ENCODE data around the gene LMF1.
"Not testable (repeated sequence)": the region's sequence is repeated elsewhere in the genome, so short reads cannot be mapped to it uniquely, and the experiment has no call there.

LMF1 gene

GRCh38 chr16:868846-869822, 101.7 kb downstream of the LMF1 start:
- no peaks in the 10 kb centered on the region for H3K4me1 Mint-ChIP-seq (ENCODE audit: low read depth)
- no peaks in the 10 kb centered on the region for H3K27me3 Mint-ChIP-seq (ENCODE audit: low read depth)
- H3K4me3 Mint-ChIP-seq: no peak overlapping the region
- no peak overlapping the region for H3K27ac Mint-ChIP-seq
- no peaks in the 10 kb centered on the region for H3K9me3 Mint-ChIP-seq
- no peaks in the 10 kb centered on the region for H3K36me3 Mint-ChIP-seq (ENCODE audit: low read depth)

GRCh38 chr16:868386-868755, 102.4 kb downstream of the LMF1 start:
- H3K27me3 Mint-ChIP-seq (ENCODE audit: low read depth): no peaks in the 10 kb centered on the region
- H3K4me3 Mint-ChIP-seq: no peak overlapping the region
- H3K27ac Mint-ChIP-seq: no peak overlapping the region
- H3K9me3 Mint-ChIP-seq: no peaks in the 10 kb centered on the region
- H3K36me3 Mint-ChIP-seq (ENCODE audit: low read depth): no peaks in the 10 kb centered on the region
- H3K4me1 Mint-ChIP-seq (ENCODE audit: low read depth): no peaks in the 10 kb centered on the region

GRCh38 chr16:867421-868385, 103.1 kb downstream of the LMF1 start:
- no peaks in the 10 kb centered on the region for H3K4me1 Mint-ChIP-seq (ENCODE audit: low read depth)
- no peak overlapping the region for H3K27ac Mint-ChIP-seq
- H3K36me3 Mint-ChIP-seq (ENCODE audit: low read depth): no peaks in the 10 kb centered on the region

GRCh38 chr16:866252-866896, 104.4 kb downstream of the LMF1 start:
- Mint-ChIP-seq H3K27me3 (ENCODE audit: low read depth) (no peaks in the 10 kb centered on the region), H3K27ac (no peak overlapping the region), H3K9me3 (no peaks in the 10 kb centered on the region), H3K36me3 (ENCODE audit: low read depth) (no peaks in the 10 kb centered on the region), H3K4me3 (no peak overlapping the region), H3K4me1 (ENCODE audit: low read depth) (no peaks in the 10 kb centered on the region)

More at GRCh38 chr16:867421-868385, 103.1 kb downstream of the LMF1 start:
- Mint-ChIP-seq H3K27me3 (ENCODE audit: low read depth) (no peaks in the 10 kb centered on the region), H3K4me3 (no peak overlapping the region), H3K9me3 (no peaks in the 10 kb centered on the region)

GRCh38 chr16:865026-865425, 105.8 kb downstream of the LMF1 start:
- no peak overlapping the region for H3K27ac Mint-ChIP-seq
- peaks cover 7% of the 10 kb centered on the region for H3K9me3 Mint-ChIP-seq
- H3K27me3 Mint-ChIP-seq (ENCODE audit: low read depth): no peaks in the 10 kb centered on the region

GRCh38 chr16:861446-861845, 109.3 kb downstream of the LMF1 start:
- Mint-ChIP-seq H3K27ac (no peak overlapping the region), H3K4me3 (no peak overlapping the region), H3K9me3 (peaks cover 12% of the 10 kb centered on the region), H3K4me1 (ENCODE audit: low read depth) (no peaks in the 10 kb centered on the region), H3K36me3 (ENCODE audit: low read depth) (peaks cover 3% of the 10 kb centered on the region), H3K27me3 (ENCODE audit: low read depth) (no peaks in the 10 kb centered on the region)

More at GRCh38 chr16:865026-865425, 105.8 kb downstream of the LMF1 start:
- Mint-ChIP-seq H3K4me1 (ENCODE audit: low read depth) (no peaks in the 10 kb centered on the region), H3K36me3 (ENCODE audit: low read depth) (no peaks in the 10 kb centered on the region), H3K4me3 (no peak overlapping the region)

GRCh38 chr16:860891-861290, 109.9 kb downstream of the LMF1 start:
- no peaks in the 10 kb centered on the region for H3K27me3 Mint-ChIP-seq (ENCODE audit: low read depth)
- no peak overlapping the region for H3K4me3 Mint-ChIP-seq
- no peaks in the 10 kb centered on the region for H3K4me1 Mint-ChIP-seq (ENCODE audit: low read depth)
- peaks cover 3% of the 10 kb centered on the region for H3K36me3 Mint-ChIP-seq (ENCODE audit: low read depth)
- peaks cover 12% of the 10 kb centered on the region for H3K9me3 Mint-ChIP-seq
- H3K27ac Mint-ChIP-seq: no peak overlapping the region

- H3K4me1 Mint-ChIP-seq (ENCODE audit: low read depth); H3K27me3 Mint-ChIP-seq (ENCODE audit: low read depth); H3K36me3 Mint-ChIP-seq (ENCODE audit: low read depth); H3K27ac Mint-ChIP-seq; H3K4me3 Mint-ChIP-seq: not testable (repeated sequence)
- peaks cover 12% of the 10 kb centered on the region for H3K9me3 Mint-ChIP-seq
Observed at GRCh38 chr16:858971-859370, 111.8 kb downstream of the LMF1 start.

GRCh38 chr16:858441-858840, 112.3 kb downstream of the LMF1 start:
- not testable (repeated sequence) for H3K4me1 Mint-ChIP-seq (ENCODE audit: low read depth); H3K4me3 Mint-ChIP-seq; H3K27me3 Mint-ChIP-seq (ENCODE audit: low read depth); H3K27ac Mint-ChIP-seq; H3K36me3 Mint-ChIP-seq (ENCODE audit: low read depth)
- H3K9me3 Mint-ChIP-seq: peaks cover 12% of the 10 kb centered on the region

GRCh38 chr16:856811-857210, 114.0 kb downstream of the LMF1 start:
- H3K27ac Mint-ChIP-seq: no peak overlapping the region
- no peaks in the 10 kb centered on the region for H3K4me1 Mint-ChIP-seq (ENCODE audit: low read depth)
- H3K36me3 Mint-ChIP-seq (ENCODE audit: low read depth): peaks cover 4% of the 10 kb centered on the region
- H3K27me3 Mint-ChIP-seq (ENCODE audit: low read depth): no peaks in the 10 kb centered on the region
- H3K9me3 Mint-ChIP-seq: peaks cover 12% of the 10 kb centered on the region
- H3K4me3 Mint-ChIP-seq: no peak overlapping the region

- H3K36me3 Mint-ChIP-seq (ENCODE audit: low read depth): peaks cover 4% of the 10 kb centered on the region
- peaks cover 14% of the 10 kb centered on the region for H3K9me3 Mint-ChIP-seq
- no peaks in the 10 kb centered on the region for H3K27me3 Mint-ChIP-seq (ENCODE audit: low read depth)
- no peak overlapping the region for H3K4me3 Mint-ChIP-seq
- no peak overlapping the region for H3K27ac Mint-ChIP-seq
- no peaks in the 10 kb centered on the region for H3K4me1 Mint-ChIP-seq (ENCODE audit: low read depth)
Observed at GRCh38 chr16:856101-856500, 114.7 kb downstream of the LMF1 start.

GRCh38 chr16:855471-855870, 115.3 kb downstream of the LMF1 start:
- peaks cover 5% of the 10 kb centered on the region for H3K36me3 Mint-ChIP-seq (ENCODE audit: low read depth)
- H3K27ac Mint-ChIP-seq: no peak overlapping the region
- H3K4me1 Mint-ChIP-seq (ENCODE audit: low read depth): no peaks in the 10 kb centered on the region
- H3K4me3 Mint-ChIP-seq: no peak overlapping the region
- H3K27me3 Mint-ChIP-seq (ENCODE audit: low read depth): no peaks in the 10 kb centered on the region
- H3K9me3 Mint-ChIP-seq: peaks cover 15% of the 10 kb centered on the region

GRCh38 chr16:854808-855410, 115.9 kb downstream of the LMF1 start:
- H3K4me1 Mint-ChIP-seq (ENCODE audit: low read depth): no peaks in the 10 kb centered on the region
- H3K36me3 Mint-ChIP-seq (ENCODE audit: low read depth): peaks cover 11% of the 10 kb centered on the region
- H3K4me3 Mint-ChIP-seq: no peak overlapping the region
- no peaks in the 10 kb centered on the region for H3K27me3 Mint-ChIP-seq (ENCODE audit: low read depth)
- H3K9me3 Mint-ChIP-seq: peaks cover 17% of the 10 kb centered on the region
- no peak overlapping the region for H3K27ac Mint-ChIP-seq
